GM18508 (cell line): ENCODE results near the gene CHCHD6.

Source experiments
- ATAC-seq: cut with Tn5 transposase; IDR thresholded peaks from one replicate; pipeline ENCODE4 v1.9.1; 2021; ENCODE audit warnings: moderate number of reproducible peaks; ENCODE audit not compliant: insufficient read depth, unreplicated experiment

The CHCHD6 gene

DNA sequence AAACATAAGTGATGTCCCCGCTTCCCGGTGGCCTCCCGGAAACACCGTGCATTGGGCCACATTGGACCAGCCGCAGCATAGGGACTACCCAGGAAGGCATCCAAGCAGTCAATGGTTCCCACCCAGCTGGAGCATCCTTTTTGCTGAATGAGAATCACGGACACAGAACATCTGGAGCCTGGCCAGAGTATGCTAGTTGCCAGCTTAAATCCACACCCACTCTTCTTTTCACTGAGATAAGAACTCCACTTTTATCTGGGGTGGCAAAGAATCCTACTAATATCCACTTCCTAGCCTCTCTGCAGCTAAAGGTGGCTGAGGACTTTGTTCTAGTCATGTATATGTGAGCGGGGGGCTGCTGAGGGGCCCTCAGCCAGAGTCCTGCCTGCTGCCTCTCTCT is 183.6 kb downstream of the CHCHD6 start:
- no peak for ATAC-seq

GRCh38 chr3:126888186-126888760 is 184.2 kb downstream of the CHCHD6 start:
- ATAC-seq = no peak

DNA sequence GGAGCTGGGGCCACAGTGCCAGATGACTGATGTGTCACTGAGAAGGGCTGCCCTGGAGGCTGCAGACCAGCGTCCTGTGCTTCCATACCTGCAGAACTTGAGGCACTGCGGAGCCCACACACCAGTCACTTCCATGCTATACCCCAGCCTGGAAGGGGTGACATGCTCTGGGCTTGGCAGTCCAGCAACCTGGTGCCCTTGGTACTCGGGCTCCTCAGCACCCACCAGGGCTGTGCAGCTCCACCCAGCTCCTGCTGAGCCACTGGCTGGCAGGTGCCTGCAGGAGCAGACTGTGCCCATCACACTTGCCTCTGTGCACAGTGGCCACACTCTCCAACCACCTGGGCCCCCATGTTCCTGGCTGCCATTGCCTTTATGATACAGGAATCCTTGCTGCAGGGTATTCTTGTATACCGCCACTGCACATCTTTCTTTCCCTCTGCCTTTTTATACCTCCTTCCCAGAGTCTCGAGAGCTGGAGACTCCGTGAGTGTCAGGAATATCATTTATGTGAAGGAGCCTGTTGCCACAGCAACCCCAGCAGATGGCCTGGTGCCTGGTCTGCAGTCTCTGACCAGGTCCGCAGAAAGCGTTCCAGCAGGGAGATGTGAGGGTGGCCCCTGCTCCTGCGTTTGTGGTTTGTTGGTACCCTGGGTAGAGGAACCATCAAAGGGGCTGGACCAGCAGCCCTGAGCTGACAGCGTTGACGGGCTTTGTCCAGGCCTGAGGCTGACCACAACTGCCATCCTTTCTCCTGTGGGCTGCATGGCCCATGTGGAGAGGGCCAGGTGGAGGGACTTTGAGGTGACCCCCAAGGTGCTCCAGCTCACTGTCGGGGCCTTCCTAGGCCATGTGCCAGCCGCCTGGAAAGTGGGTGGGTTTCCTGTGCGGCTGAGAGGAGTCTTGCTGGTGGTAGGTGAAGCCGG is 185.5 kb downstream of the CHCHD6 start:
- ATAC-seq = no peak

DNA sequence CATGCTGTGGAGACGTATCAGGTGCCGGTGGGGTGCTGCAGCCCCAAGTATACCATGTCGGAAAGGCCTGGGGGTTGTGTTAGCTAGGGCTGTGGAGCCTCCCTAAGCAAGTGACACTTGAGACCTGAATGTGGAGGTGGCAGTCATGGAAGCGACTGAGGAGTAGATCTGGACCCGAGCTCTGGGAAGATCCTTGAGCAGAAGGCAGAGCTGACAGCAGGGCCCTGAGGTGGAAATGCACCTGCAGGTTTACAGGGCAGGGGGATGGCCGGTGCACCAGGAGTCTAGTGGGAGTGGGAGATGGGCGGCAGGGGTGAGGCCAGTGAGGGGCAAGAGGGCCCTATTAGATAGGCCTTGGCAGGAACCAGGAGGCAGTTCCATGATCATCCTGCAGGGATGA is 187.1 kb downstream of the CHCHD6 start:
- no peak for ATAC-seq

DNA sequence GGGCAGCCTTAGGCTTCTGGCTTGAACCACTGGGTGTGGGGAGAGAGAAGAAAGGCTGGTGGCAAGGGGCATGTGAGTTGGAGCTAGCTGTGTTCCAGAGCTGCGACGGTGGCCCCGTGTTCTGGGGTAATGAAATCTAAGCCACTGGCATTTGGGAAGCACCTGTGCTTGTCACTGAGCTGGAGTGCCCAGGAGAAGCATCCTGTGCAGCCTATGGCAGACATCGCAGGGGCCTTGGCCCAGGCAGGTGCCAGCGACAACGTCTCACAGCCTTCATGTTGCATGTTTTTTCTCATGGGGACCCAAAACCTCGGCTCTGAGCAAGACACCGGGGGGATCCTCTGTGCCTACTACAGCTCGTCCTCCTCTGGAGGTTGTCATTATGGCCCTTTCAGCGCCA is 187.8 kb downstream of the CHCHD6 start:
- no peak for ATAC-seq

GRCh38 chr3:126893651-126894050 is 189.6 kb downstream of the CHCHD6 start:
- no peak for ATAC-seq

GRCh38 chr3:126894475-126894874 is 190.4 kb downstream of the CHCHD6 start:
- no peak for ATAC-seq

DNA sequence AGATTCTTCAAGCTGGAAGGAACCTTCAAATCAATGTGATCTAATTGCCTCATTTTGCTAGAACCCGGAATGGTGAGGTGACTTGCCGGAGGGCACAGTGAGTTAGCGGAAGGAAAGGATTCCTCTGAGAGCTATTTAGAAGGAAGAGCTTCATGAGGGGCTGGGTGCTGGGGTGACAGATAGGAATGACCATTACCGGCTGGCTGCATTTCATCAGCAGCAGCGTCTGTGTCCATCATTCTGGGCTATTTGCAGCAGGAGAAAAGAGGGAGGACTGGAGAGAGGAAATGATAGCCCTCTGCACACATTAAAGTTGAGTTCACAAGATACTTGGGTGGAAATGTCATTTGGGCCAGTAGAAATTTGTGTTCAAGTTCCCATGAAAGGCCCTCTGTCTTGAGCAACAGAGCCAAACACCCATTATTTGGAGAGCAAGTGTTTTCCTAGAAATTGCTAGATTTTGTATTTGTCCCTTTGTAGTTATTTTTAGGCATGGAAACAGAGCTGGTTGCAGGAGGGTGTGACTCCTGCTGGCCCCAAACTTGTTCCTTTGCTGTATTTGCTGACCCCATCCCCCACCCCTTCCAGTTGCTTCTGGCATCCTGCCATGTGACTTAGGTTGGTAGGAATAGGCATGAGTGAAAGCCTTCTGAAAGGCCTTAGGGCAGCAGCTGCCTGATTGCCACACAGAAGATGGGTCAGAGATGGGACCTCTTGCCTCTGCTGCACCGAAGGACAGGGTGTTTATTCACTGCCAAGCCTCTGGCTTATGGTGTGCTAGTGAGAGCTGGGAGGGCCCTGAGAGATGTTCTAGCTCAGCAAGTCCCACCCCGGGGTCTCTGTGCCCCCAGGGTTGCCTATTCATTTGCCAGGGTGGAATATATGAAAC is 191.4 kb downstream of the CHCHD6 start:
- ATAC-seq = no peak

DNA sequence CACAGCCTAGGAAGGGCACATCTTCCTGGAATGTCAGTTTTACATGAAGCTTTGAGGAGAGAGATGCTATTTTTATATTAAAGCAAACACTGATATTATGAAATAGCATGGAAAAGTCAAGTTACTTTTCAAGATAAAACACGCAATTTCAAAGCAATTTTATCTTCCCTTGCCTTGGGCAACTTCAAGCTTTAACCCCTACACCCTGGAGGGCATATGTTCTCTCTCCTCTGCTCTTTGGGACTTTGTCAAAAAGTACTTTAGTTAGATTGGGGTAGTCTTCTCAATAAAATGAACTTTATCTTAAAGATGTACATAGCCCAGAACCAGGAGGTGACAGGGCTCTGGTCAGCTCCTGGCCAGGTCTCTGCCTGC is 192.0 kb downstream of the CHCHD6 start:
- no peak for ATAC-seq

GRCh38 chr3:126896968-126897367 is 192.9 kb downstream of the CHCHD6 start:
- ATAC-seq = no peak

DNA sequence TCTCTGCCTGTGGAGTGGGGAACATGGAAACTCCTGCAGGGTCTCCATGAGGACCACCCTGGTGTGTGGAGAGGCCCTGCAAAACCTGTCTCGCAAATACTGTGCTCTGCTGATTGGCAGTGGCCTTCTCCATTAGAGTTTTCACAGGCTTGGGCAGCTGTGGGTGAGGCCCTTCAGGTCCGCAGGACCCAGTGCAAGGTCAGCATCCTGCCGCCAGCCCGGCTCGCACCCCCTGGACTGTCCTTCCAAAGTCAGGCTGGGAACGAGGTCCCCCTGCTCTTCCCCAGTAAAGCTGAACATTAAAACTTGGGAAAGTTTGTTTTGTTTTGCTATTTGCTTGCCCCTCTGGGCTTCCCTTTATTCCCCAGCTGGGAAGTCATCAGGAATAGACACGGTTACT is 193.9 kb downstream of the CHCHD6 start:
- no peak for ATAC-seq

DNA sequence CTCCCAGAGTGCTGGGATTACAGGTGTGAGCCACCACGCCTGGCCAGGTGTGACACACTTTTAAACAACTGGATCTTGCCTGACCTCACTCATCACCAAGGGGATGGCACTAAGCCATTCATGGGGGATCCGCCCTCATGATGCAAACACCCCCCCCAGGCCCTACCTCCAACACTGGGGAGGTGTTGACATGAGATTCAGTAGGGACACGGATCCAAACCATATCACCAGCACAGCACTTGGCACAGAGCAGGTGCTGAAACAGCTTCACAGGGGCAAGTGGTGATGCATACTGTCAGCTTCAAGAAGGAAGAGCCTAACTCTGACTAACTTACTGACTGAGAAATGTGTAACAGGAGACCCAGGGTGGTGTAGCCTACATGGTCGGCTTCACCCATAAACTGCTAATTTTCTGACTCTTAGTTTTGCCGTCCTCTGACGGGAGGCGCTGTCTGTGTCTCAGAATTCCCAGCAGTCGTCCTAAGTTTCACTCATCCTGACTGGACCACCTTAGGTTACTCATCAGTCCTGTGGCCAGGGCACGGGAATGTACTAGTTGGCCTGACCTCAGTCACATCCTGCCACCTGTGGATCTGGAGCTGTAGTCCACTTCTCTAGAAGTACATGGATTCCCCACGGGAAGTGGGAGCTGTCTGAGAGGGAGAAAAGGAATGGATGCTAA is 197.0 kb downstream of the CHCHD6 start:
- no peak for ATAC-seq

DNA sequence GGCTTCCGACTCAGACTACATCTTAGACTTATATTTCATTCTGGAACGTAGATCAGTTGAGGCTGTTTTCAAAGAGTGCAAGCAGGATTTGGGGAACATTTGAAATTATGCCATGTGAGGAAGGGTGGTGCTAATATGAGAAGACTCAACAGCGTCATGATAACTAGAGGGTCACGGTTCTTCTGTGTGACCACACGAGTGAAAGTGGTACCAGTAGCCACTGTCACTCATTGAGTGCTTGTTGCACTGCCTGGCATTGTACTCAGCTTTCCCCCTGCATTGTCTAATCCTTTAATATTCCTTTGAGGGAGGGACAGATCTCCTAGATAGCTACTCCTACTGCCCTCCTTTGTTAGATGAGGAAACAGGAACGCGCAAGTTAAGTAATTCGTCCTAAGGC is 197.6 kb downstream of the CHCHD6 start:
- ATAC-seq = no peak

DNA sequence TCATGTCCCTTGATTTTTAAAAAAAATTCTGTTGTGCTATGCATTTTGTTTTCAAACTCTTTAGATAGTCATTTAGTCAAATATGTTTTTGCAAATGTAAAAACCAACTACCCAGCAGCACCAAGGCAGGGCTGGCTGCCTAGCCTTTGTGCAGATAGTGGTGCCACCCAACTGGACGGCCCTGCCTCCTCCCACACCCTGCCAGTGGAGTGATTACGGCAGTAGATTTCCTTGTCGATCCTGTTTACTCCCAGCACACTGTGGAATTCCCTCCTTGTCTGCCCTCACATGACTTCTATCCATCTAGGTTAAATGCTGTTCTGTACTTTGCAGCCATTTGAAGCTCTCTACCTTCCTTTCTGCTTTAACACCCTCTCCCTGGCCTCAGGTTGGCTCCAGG is 199.5 kb downstream of the CHCHD6 start:
- no peak for ATAC-seq

GRCh38 chr3:126907557-126907956 is 203.5 kb downstream of the CHCHD6 start:
- ATAC-seq = no peak

GRCh38 chr3:126908752-126909275 is 204.8 kb downstream of the CHCHD6 start:
- ATAC-seq = no peak

- no peak for ATAC-seq
Measured at GRCh38 chr3:126910231-126910630, 206.2 kb downstream of the CHCHD6 start.

GRCh38 chr3:126911162-126912026 is 207.4 kb downstream of the CHCHD6 start:
- ATAC-seq = peak; percentile 85

DNA sequence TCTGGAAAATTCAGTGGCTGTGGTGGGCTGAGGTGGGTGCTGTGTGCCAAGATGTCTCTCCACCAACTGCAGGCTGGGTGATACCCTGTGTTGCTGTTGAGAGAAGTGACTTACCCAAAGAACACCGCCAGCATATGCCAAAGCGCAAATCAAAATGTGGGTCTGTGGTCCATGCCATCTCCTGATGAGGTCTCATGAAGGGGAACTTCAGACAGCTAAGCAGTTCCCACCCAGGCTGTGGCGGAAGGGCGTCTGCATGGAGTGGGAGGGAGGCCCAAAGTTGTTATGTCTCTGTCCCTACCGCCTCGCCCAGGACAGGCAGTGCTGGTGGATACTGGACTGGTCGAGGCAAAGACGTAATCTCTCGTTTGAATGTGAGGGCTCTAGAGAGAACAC is 208.0 kb downstream of the CHCHD6 start:
- no peak for ATAC-seq
